Measurements from ENCODE around the gene RHBDL1.
A peak's percentile ranks its signal among the peaks of the same experiment; 100 is the strongest.

Gene RHBDL1

GRCh38 chr16:658679-659571, 16.5 kb upstream of the RHBDL1 start:
- no peak for DNase-seq

- DNase-seq: no peak
These were observed 15.9 kb upstream of the RHBDL1 start for GRCh38 chr16:659618-660017.

GRCh38 chr16:660132-660458, 15.4 kb upstream of the RHBDL1 start:
- DNase-seq: no peak

- DNase-seq: no peak
These were observed 14.8 kb upstream of the RHBDL1 start for GRCh38 chr16:660459-661183.

GRCh38 chr16:661184-661821, 14.2 kb upstream of the RHBDL1 start:
- DNase-seq: no peak

- no peak for DNase-seq
These were observed 13.4 kb upstream of the RHBDL1 start for GRCh38 chr16:662095-662494.

GRCh38 chr16:662597-662996, 12.9 kb upstream of the RHBDL1 start:
- no peak for DNase-seq

- DNase-seq: no peak
These were observed 8.9 kb upstream of the RHBDL1 start for GRCh38 chr16:666572-666971.

- no peak for DNase-seq
These were observed 8.2 kb upstream of the RHBDL1 start for GRCh38 chr16:667113-667779.

- DNase-seq: peak; percentile 43
These were observed 7.5 kb upstream of the RHBDL1 start, which contains the start of gene RHOT2 for GRCh38 chr16:667780-668518. Gene RHOT2, plus strand, starts transcription at chr16:668132. Its CDS starts 68 bp downstream, at chr16:668200.

GRCh38 chr16:668519-669171, 6.8 kb upstream of the RHBDL1 start:
- no peak for DNase-seq

- DNase-seq: no peak
These were observed 5.8 kb upstream of the RHBDL1 start for GRCh38 chr16:669666-670065.

GRCh38 chr16:670485-671352, 4.8 kb upstream of the RHBDL1 start:
- DNase-seq: no peak

GRCh38 chr16:671353-672131, 3.9 kb upstream of the RHBDL1 start:
- no peak for DNase-seq

- no peak for DNase-seq
These were observed 3.1 kb upstream of the RHBDL1 start for GRCh38 chr16:672371-672770.

GRCh38 chr16:672851-673250, 2.6 kb upstream of the RHBDL1 start:
- DNase-seq: no peak

- no peak for DNase-seq
These were observed 2.0 kb upstream of the RHBDL1 start for GRCh38 chr16:673399-673991.

- DNase-seq: no peak
These were observed 1.1 kb upstream of the RHBDL1 start for GRCh38 chr16:674214-674881.
